Psoas muscle (tissue), 8 donors: ENCODE results near the gene POMP. TPM values are rescaled to one million over a fixed set of nuclear protein-coding genes. Genes with fewer than 3 reads are reported as not detected.

Experiments used
- ATAC-seq, 4 donors: fragments of 200-7000 bp; cut with Tn5 transposase; one replicate each; pipeline ENCODE4 v1.9.1; 2020; ENCODE audit warnings: moderate library complexity in 3 of 4, mild to moderate bottlenecking in 2 of 4
- DNase-seq, 2 donors: peaks; one replicate each; pipeline ENCODE4 v3.0.0-alpha.2; 2020
- H3K27ac ChIP-seq: fragments of 200-600 bp; one replicate; pipeline ENCODE4 v1.8.0; 2022
- H3K27me3 ChIP-seq, 3 donors: fragments of 200-600 bp in 1 of 3; one replicate each; pipeline versions ENCODE4 v1.6.1 to v1.8.0; 2013 to 2022; ENCODE audit warnings: low read length in 2 of 3, mild to moderate bottlenecking in 2 of 3, moderate library complexity in 1 of 3; ENCODE audit not compliant: insufficient read depth in 3 of 3
- H3K36me3 ChIP-seq, 2 donors: fragments of 200-600 bp in 1 of 2; one replicate each; pipeline versions ENCODE4 v1.6.1 to v1.8.0; 2013 to 2022; ENCODE audit warnings: low read depth in 1 of 2, mild to moderate bottlenecking in 1 of 2, moderate library complexity in 1 of 2; ENCODE audit not compliant: insufficient read depth in 1 of 2
- H3K4me1 ChIP-seq: fragments of 200-600 bp; one replicate; pipeline ENCODE4 v1.8.0; 2022
- H3K4me3 ChIP-seq: fragments of 200-600 bp; one replicate; pipeline ENCODE4 v1.8.0; 2022; ENCODE audit warnings: mild to moderate bottlenecking
- H3K9me3 ChIP-seq: fragments of 200-600 bp; one replicate; pipeline ENCODE4 v1.8.0; 2022
- CTCF ChIP-seq: fragments of 200-600 bp; IDR thresholded peaks from one replicate; pipeline ENCODE4 v1.8.0; 2022; ENCODE audit warnings: antibody characterized with exemption
- WGBS, 3 donors: extraction: QIAGEN DNeasy Blood & Tissue Kit; methylation state at CpG; one replicate each; pipeline versions ENCODE4 v1.1.6 to v1.1.7; 2013; 5-methylcytosine and 5-hydroxymethylcytosine counted together
- intact Hi-C, 2 donors: fragments of 100-400 bp; cut with DNase I; formaldehyde crosslinking; loops; one replicate each; pipeline versions ENCODE4 v1.11.0 to v1.14.2; 2022
- polyA plus RNA-seq, 3 donors: library from polyadenylated mRNA; stranded (reverse); fragments of 200-250 nt; gene quantifications; one replicate each; pipeline ENCODE4 v1.2.3, GENCODE V29; 2013
- total RNA-seq, 4 donors: library from RNA; stranded (reverse); fragmentation: NEBNext Ultra II Directional in 2 of 4; extraction: Animal tissue kit (Norgen Biotek cat#: 25700) in 2 of 4; gene quantifications; one replicate each; pipeline versions ENCODE4 v1.2.1 to v1.2.4, GENCODE V29; 2021 to 2023
- donor health status: healthy with polysubstance abuse.
- donor health status: DM: no; HTN: no; CAD: no; lungs with moderate emphysema.
- donor health status: Bipolar disorder and iron deficiency.
- donor health status: healthy.
- donor health status: DM: yes; HTN: yes; CAD: no.
- donor health status: DM: no; HTN: no; CAD: no.
- donor health status: DM: no; HTN: no; CAD: no.
- donor health status: DM: yes; HTN: yes; CAD: no.

The POMP gene
- total and polyA plus RNA-seq, 7 donors: 76.3 to 351 (median 128) TPM

DNA sequence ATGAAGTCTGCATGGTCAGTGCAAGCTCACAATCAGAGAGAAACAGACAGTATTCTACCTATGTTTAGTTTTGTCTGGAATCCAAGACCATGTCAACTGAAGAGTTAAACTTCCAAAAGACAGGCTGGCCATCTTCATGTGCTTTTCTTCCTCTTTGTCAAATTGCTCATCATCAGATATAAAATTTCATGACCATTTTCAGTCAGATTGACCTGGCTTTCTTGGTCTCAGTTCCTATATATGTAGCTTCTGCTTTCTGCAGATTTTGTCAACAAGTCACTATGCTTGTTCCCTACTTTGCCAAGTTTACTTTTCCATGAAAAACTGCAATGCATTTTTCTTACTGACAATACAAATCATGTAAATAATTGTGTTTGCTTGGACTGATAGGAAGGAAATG lies 46.0 kb downstream of the POMP start:
- Histone ChIP-seq H3K4me1 (peaks cover 9% of the 10 kb centered on the region), H3K27me3 (no peaks in the 10 kb centered on the region), H3K4me3 (no peak overlapping the region), H3K27ac (no peak overlapping the region), H3K9me3 (no peaks in the 10 kb centered on the region), H3K36me3 (peaks cover 5 to 69% of the 10 kb centered on the region in 2 donors)
- no peak for TF ChIP-seq CTCF
- ATAC-seq (no peak), DNase-seq (no peak)
- intact Hi-C loops: loop anchor here in 1 of 2 donors (10.0 kb wide), 1 partner anchor 90 kb away; no protein-coding TSS in a partner anchor

DNA sequence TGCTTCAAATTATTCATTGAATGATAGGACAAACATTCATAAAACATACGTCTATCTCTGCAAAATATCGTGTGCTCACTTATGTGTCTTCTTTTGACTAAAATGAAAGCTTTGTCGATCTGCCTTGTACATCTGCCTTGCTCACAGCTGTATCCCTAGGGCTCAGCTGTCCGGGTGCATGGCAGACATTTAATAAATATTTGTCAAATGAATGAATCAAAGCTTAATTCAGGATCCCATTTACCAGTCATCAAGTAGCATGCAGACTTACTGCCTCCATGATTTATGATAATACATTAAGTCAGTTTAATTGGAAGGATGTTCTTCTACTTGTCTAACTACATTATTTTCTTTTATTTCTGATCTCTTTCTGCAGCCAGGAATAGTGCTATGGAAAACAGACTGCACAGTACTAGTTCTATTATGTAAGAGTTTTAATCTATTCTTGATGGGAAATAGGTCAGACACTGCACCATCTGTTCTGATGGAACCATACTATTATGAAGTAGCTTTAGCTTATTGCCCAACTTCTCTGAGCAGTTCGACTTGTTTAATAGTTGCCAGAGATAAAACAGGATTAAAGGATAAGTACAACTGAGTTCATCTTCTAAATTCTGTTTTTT lies 46.6 kb downstream of the POMP start:
- Histone ChIP-seq H3K4me3 (no peak overlapping the region), H3K36me3 (peaks cover 0 to 68% of the 10 kb centered on the region in 2 donors), H3K27ac (no peak overlapping the region), H3K9me3 (no peaks in the 10 kb centered on the region), H3K27me3 (no peaks in the 10 kb centered on the region), H3K4me1 (peaks cover 9% of the 10 kb centered on the region)
- 59 to 72% (median 62%) methylated on average over 5 of the region's 5 CpGs for WGBS, 3 donors
- intact Hi-C loops: loop anchor here in 1 of 2 donors (10.0 kb wide), 1 partner anchor 89 kb away; no protein-coding TSS in a partner anchor
- ATAC-seq: peak; percentile 51 to 80 (median 70)
- DNase-seq: no peak
- TF ChIP-seq CTCF: no peak

GRCh38 chr13:28707629-28708427 lies 48.9 kb downstream of the POMP start:
- 67 to 73% (median 68%) methylated on average over 5 of the region's 5 CpGs for WGBS, 3 donors
- no peak overlapping the region for H3K4me3 ChIP-seq
- no peak for TF ChIP-seq CTCF
- peaks cover 9% of the 10 kb centered on the region for H3K4me1 ChIP-seq
- no peaks in the 10 kb centered on the region for H3K9me3 ChIP-seq
- ATAC-seq: peak in 3 of 4 donors; percentile 59 to 73 (median 72)
- peaks cover 0 to 55% of the 10 kb centered on the region in 2 donors for H3K36me3 ChIP-seq
- H3K27ac ChIP-seq: peak overlapping the region; percentile 63
- intact Hi-C loops: loop anchor here in 1 of 2 donors (10.0 kb wide), 1 partner anchor 87 kb away; no protein-coding TSS in a partner anchor
- H3K27me3 ChIP-seq: no peaks in the 10 kb centered on the region
- DNase-seq: no peak

DNA sequence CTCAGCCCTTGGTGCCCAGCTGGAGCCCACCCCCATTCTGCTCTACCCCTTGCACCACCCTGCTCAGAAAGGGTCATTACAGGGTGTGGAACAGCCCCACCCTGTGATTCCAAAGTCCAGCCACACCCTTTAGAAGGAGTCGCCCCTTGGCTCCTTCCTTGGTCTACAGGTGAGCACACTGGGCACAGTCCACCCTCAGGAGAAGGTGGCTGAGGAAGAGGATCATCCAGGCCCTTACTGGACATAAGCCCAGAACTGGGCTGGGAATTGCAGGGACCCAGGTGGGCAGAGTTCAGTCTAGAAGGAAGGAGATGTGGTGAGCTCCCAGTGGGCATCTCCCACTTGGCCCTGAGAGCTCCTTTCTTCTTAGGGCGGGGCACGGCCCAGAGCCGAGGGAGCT lies 51.2 kb downstream of the POMP start:
- Histone ChIP-seq H3K4me1 (peaks cover 9% of the 10 kb centered on the region), H3K36me3 (peaks cover 0 to 45% of the 10 kb centered on the region in 2 donors), H3K9me3 (no peaks in the 10 kb centered on the region), H3K27ac (no peak overlapping the region), H3K4me3 (no peak overlapping the region), H3K27me3 (no peaks in the 10 kb centered on the region)
- intact Hi-C loops: no loop called here
- no peak for TF ChIP-seq CTCF
- 81 to 85% (median 83%) methylated on average over 4 of the region's 4 CpGs for WGBS, 3 donors
- ATAC-seq (peak in 1 of 4 donors; percentile 33), DNase-seq (no peak)
